G401.6 (cell line): ENCODE results near the gene FGGY.
"Not testable (repeated sequence)": the region's sequence is repeated elsewhere in the genome, so short reads cannot be mapped to it uniquely, and the experiment has no call there.

Source experiments
- FAIRE-seq: peaks from 2 replicates; lab custom pipeline; 2012; peaks lifted over from hg19 to GRCh38; lab: Jason Lieb, UNC

Gene FGGY

GRCh38 chr1:59352065-59352464 is 55.2 kb downstream of the FGGY start:
- FAIRE-seq: no peak

- FAIRE-seq: no peak
Observed at GRCh38 chr1:59353453-59353852, 56.6 kb downstream of the FGGY start.

GRCh38 chr1:59354239-59354638 is 57.3 kb downstream of the FGGY start:
- FAIRE-seq: not testable (repeated sequence)

GRCh38 chr1:59354709-59355337 is 57.9 kb downstream of the FGGY start:
- FAIRE-seq: no peak

GRCh38 chr1:59355361-59355760 is 58.5 kb downstream of the FGGY start:
- no peak for FAIRE-seq

- no peak for FAIRE-seq
Observed at GRCh38 chr1:59356627-59357026, 59.7 kb downstream of the FGGY start.

GRCh38 chr1:59357645-59358320 is 60.9 kb downstream of the FGGY start:
- no peak for FAIRE-seq

- FAIRE-seq: no peak
Observed at GRCh38 chr1:59359325-59359724, 62.4 kb downstream of the FGGY start.

GRCh38 chr1:59360170-59360569 is 63.3 kb downstream of the FGGY start:
- FAIRE-seq: no peak

- no peak for FAIRE-seq
Observed at GRCh38 chr1:59360729-59361128, 63.8 kb downstream of the FGGY start.

GRCh38 chr1:59361766-59362165 is 64.9 kb downstream of the FGGY start:
- FAIRE-seq: no peak

GRCh38 chr1:59364037-59364436 is 67.1 kb downstream of the FGGY start:
- FAIRE-seq: no peak

GRCh38 chr1:59366346-59366745 is 69.5 kb downstream of the FGGY start:
- FAIRE-seq: no peak

GRCh38 chr1:59367301-59368007 is 70.6 kb downstream of the FGGY start:
- FAIRE-seq: no peak

- no peak for FAIRE-seq
Observed at GRCh38 chr1:59368008-59368670, 71.2 kb downstream of the FGGY start.

GRCh38 chr1:59375321-59376220 is 78.7 kb downstream of the FGGY start:
- FAIRE-seq: no peak

- no peak for FAIRE-seq
Observed at GRCh38 chr1:59377350-59377904, 80.5 kb downstream of the FGGY start.

GRCh38 chr1:59378621-59379370 is 81.9 kb downstream of the FGGY start:
- FAIRE-seq: no peak

GRCh38 chr1:59379371-59379728 is 82.5 kb downstream of the FGGY start:
- FAIRE-seq: no peak

- no peak for FAIRE-seq
Observed at GRCh38 chr1:59383963-59384362, 87.1 kb downstream of the FGGY start.

GRCh38 chr1:59384443-59384842 is 87.5 kb downstream of the FGGY start:
- no peak for FAIRE-seq
